ENCODE results near the gene USP6NL. TPM values are rescaled to one million over a fixed set of nuclear protein-coding genes. Genes with fewer than 3 reads are reported as not detected.

Gene USP6NL
- total RNA-seq, 4 donors from 2014 or later = 3.8 to 21.9 (median 17.0) TPM

- intact Hi-C loops (cut with DNase I; ENCODE audit: low total_unique reads) = no loop called here
- Histone ChIP-seq H3K4me3 (no peak overlapping the region), H3K36me3 (no peaks in the 10 kb centered on the region), H3K4me1 (no peaks in the 10 kb centered on the region), H3K27ac (no peak overlapping the region), H3K9me3 (no peaks in the 10 kb centered on the region), H3K27me3 (no peaks in the 10 kb centered on the region)
- DNase-seq = no peak
- TF ChIP-seq CTCF (IDR thresholded peaks at IDR 0.05) (no peak), POLR2A (IDR thresholded peaks at IDR 0.05) (no peak)
Measured at GRCh38 chr10:11579885-11580284, 31.6 kb downstream of the USP6NL start.

GRCh38 chr10:11578802-11579255 lies 32.6 kb downstream of the USP6NL start:
- no peaks in the 10 kb centered on the region for H3K36me3 ChIP-seq

GRCh38 chr10:11576092-11576809 lies 35.2 kb downstream of the USP6NL start:
- no peak overlapping the region for H3K27ac ChIP-seq
- DNase-seq = no peak
- intact Hi-C loops (cut with DNase I; ENCODE audit: low total_unique reads) = no loop called here

More at GRCh38 chr10:11578802-11579255, 32.6 kb downstream of the USP6NL start:
- Histone ChIP-seq H3K27ac (no peak overlapping the region), H3K4me1 (no peaks in the 10 kb centered on the region), H3K9me3 (no peaks in the 10 kb centered on the region), H3K27me3 (no peaks in the 10 kb centered on the region), H3K4me3 (no peak overlapping the region)
- no peak for TF ChIP-seq POLR2A (IDR thresholded peaks at IDR 0.05)
- no peak for TF ChIP-seq CTCF (IDR thresholded peaks at IDR 0.05)
- intact Hi-C loops (cut with DNase I; ENCODE audit: low total_unique reads) = no loop called here
- DNase-seq = no peak

GRCh38 chr10:11573497-11573896 lies 38.0 kb downstream of the USP6NL start:
- TF ChIP-seq CTCF (IDR thresholded peaks at IDR 0.05) (no peak), POLR2A (IDR thresholded peaks at IDR 0.05) (no peak)
- Histone ChIP-seq H3K27me3 (no peaks in the 10 kb centered on the region), H3K27ac (no peak overlapping the region), H3K4me3 (no peak overlapping the region), H3K4me1 (no peaks in the 10 kb centered on the region), H3K9me3 (no peaks in the 10 kb centered on the region), H3K36me3 (no peaks in the 10 kb centered on the region)
- intact Hi-C loops (cut with DNase I; ENCODE audit: low total_unique reads) = no loop called here
- DNase-seq = no peak

More at GRCh38 chr10:11576092-11576809, 35.2 kb downstream of the USP6NL start:
- Histone ChIP-seq H3K9me3 (no peaks in the 10 kb centered on the region), H3K4me1 (no peaks in the 10 kb centered on the region), H3K27me3 (no peaks in the 10 kb centered on the region), H3K36me3 (no peaks in the 10 kb centered on the region), H3K4me3 (no peak overlapping the region)
- TF ChIP-seq POLR2A (IDR thresholded peaks at IDR 0.05) (no peak), CTCF (IDR thresholded peaks at IDR 0.05) (no peak)

- TF ChIP-seq POLR2A (IDR thresholded peaks at IDR 0.05) (no peak), CTCF (IDR thresholded peaks at IDR 0.05) (no peak)
- Histone ChIP-seq H3K4me3 (no peak overlapping the region), H3K4me1 (no peaks in the 10 kb centered on the region), H3K9me3 (no peaks in the 10 kb centered on the region), H3K36me3 (no peaks in the 10 kb centered on the region), H3K27me3 (no peaks in the 10 kb centered on the region), H3K27ac (no peak overlapping the region)
- DNase-seq = no peak
- intact Hi-C loops (cut with DNase I; ENCODE audit: low total_unique reads) = no loop called here
Measured at GRCh38 chr10:11570751-11571150, 40.7 kb downstream of the USP6NL start.

Data from uterus (tissue), 4 donors.